Kidney epithelial cell (primary cell): ENCODE results near the gene PREPL. TPM values are rescaled to one million over a fixed set of nuclear protein-coding genes. Genes with fewer than 3 reads are reported as not detected.

Source experiments
- DNase-seq: peaks from one replicate; pipeline ENCODE4 v3.0.0-alpha.2; 2010; ENCODE audit warnings: low read depth
- H3K27me3 ChIP-seq: 2 replicates; pipeline ENCODE4 v1.6.0; 2011; ENCODE audit warnings: low read length; ENCODE audit not compliant: control insufficient read depth, insufficient read depth
- H3K36me3 ChIP-seq: 2 replicates; pipeline ENCODE4 v1.5.1; 2011; ENCODE audit warnings: low read length; ENCODE audit not compliant: control insufficient read depth, insufficient read depth
- H3K4me3 ChIP-seq: 2 replicates; pipeline ENCODE4 v1.5.1; 2011; ENCODE audit warnings: low read depth, mild to moderate bottlenecking, control low read depth, low read length
- CTCF ChIP-seq: IDR thresholded peaks from 2 replicates; pipeline ENCODE4 v1.5.1; 2011; ENCODE audit warnings: mild to moderate bottlenecking, moderate library complexity, low read length, control low read depth, inconsistent platforms; ENCODE audit not compliant: insufficient read depth, poor library complexity, severe bottlenecking
- total RNA-seq: library from RNA; depleted of rRNA; stranded (reverse); fragments of >200 nt; gene quantifications from 2 replicates; pipeline ENCODE4 v1.2.3, GENCODE V29; 2015

The PREPL gene
- total RNA-seq, 1 donor from 2014 or later, result 22.7 TPM

DNA sequence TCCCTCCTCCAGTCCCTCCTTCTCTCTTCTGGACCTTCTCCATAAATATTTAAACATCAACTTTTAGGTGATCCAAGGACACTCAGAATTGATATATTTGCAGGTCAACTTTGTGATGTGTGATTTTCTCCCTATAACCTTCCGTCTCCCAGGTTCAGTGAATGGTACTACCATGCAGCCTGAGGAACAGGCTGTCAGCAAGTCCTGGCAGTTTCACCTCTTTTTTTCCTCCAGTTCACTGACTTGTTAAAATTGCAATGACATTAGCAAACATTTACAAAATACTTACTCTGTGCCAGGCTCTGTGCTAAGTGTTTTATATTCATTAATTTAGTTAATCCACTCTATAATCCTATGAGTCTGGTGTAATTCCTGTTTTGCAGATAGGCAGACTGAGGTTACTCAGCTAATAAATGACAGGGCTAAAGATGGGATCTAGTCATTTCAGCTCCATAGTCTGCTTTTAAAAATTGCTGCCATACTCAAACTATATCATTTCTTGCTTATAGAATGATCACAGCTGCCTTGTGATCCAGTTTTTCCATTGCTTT lies 78.1 kb downstream of the PREPL start:
- Histone ChIP-seq H3K27me3 (no peaks in the 10 kb centered on the region), H3K36me3 (no peaks in the 10 kb centered on the region), H3K4me3 (no peak overlapping the region)
- no peak for TF ChIP-seq CTCF
- no peak for DNase-seq

- Histone ChIP-seq H3K36me3 (no peaks in the 10 kb centered on the region), H3K27me3 (no peaks in the 10 kb centered on the region), H3K4me3 (no peak overlapping the region)
- DNase-seq, result no peak
- no peak for TF ChIP-seq CTCF
Observed at GRCh38 chr2:44280869-44281268, 80.4 kb downstream of the PREPL start.

DNA sequence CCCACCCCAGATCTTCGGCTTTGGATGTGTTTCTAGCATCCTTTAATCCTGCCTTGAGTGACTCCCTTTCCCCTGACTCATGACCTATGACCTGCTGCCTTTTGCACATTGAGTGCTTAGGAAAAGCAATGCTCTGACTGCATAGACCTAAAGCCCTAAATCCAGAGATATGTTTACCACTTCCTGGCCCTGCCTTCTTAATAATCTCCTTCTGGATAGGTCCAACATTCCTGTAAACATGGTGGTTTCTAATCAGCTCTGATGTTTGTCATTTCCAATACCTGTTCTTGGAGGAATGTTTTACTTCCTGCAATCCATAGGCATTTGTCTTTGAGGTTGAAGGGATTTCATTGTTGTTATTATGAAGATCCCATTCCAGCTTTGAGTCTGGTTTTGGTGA lies 83.8 kb downstream of the PREPL start:
- H3K4me3 ChIP-seq, result no peak overlapping the region
- no peak for TF ChIP-seq CTCF
- H3K36me3 ChIP-seq, result no peaks in the 10 kb centered on the region
- no peak for DNase-seq
- no peaks in the 10 kb centered on the region for H3K27me3 ChIP-seq

GRCh38 chr2:44275927-44276303 lies 85.4 kb downstream of the PREPL start:
- no peak overlapping the region for H3K4me3 ChIP-seq
- DNase-seq, result peak; percentile 71

GRCh38 chr2:44273596-44273995 lies 87.7 kb downstream of the PREPL start:
- TF ChIP-seq CTCF, result no peak
- H3K4me3 ChIP-seq, result no peak overlapping the region
- no peaks in the 10 kb centered on the region for H3K36me3 ChIP-seq
- DNase-seq, result no peak
- H3K27me3 ChIP-seq, result no peaks in the 10 kb centered on the region

More at GRCh38 chr2:44275927-44276303, 85.4 kb downstream of the PREPL start:
- no peak for TF ChIP-seq CTCF
- Histone ChIP-seq H3K27me3 (no peaks in the 10 kb centered on the region), H3K36me3 (no peaks in the 10 kb centered on the region)

DNA sequence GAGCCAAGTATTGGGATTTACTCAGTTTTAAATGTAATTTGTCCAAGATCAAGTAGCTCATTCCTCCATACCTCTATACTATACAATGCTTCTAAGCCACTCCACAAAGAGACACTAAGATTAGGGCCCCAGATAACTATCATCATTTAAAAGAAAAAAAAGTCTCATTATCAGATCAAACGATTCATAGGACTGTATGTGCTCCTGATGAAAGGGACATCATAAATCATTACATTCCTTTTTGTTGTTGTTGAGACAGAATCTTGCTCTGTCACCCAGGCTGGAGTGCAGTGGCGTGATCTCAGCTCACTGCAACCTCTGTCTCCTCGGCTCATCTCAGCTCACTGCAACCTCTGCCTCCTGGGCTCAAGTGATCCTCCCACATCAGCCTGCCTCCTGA lies 88.2 kb downstream of the PREPL start:
- Histone ChIP-seq H3K4me3 (no peak overlapping the region), H3K27me3 (no peaks in the 10 kb centered on the region), H3K36me3 (no peaks in the 10 kb centered on the region)
- no peak for TF ChIP-seq CTCF
- no peak for DNase-seq
